ENCODE measurements around the gene PTPN6. TPM values are rescaled to one million over a fixed set of nuclear protein-coding genes. Genes with fewer than 3 reads are reported as not detected.

The PTPN6 gene
- total RNA-seq, 2 experiments from 2014 or later: 37.1 to 116 TPM

GRCh38 chr12:6980075-6980474 is 28.9 kb downstream of the PTPN6 start:
- Histone ChIP-seq H3K4me2 (ENCODE audit: low read length) (no peak overlapping the region), H3K4me1 (ENCODE audit: insufficient read depth, low read length, poor library complexity, severe bottlenecking) (peaks cover 9% of the 10 kb centered on the region), H2AFZ (ENCODE audit: low read length) (no peak overlapping the region), H3K36me3 (ENCODE audit: insufficient read depth, low read length) (peaks cover 95% of the 10 kb centered on the region), H3K4me3 (ENCODE audit: low read depth, low read length, poor library complexity, severe bottlenecking) (no peak overlapping the region), H3K9me2 (ENCODE audit: insufficient read depth, low read length) (no peaks in the 10 kb centered on the region), H3K79me2 (ENCODE audit: insufficient read depth, low read depth, low read length) (no peaks in the 10 kb centered on the region), H4K20me1 (ENCODE audit: insufficient read depth, low read length) (no peaks in the 10 kb centered on the region), H3K9me3 (ENCODE audit: low read length) (no peaks in the 10 kb centered on the region), H3K27ac (ENCODE audit: low read depth, low read length, poor library complexity, severe bottlenecking) (no peak overlapping the region)
- DNase-seq (ENCODE audit: low spot score): no peak
- no TSS peak for BruUV-seq (replicated peaks)
- ChIA-PET CTCF (ENCODE audit: unreplicated experiment) (interaction anchor here (0.6 kb wide), 1 partner anchor 129 kb away, joined by 3 read pairs; no protein-coding TSS in a partner anchor), POLR2A (no interaction called here)
- TF ChIP-seq EZH2phosphoT487 (IDR thresholded peaks at IDR 0.05; ENCODE audit: borderline replicate concordance, low read depth, low read length): no peak
- TF ChIP-seq CTCF (conservative IDR thresholded peaks at IDR 0.05; ENCODE audit: low read length): no peak
- intact Hi-C loops (cut with micrococcal nuclease; ENCODE audit: unreplicated experiment): no loop called here

- CTCF ChIA-PET (ENCODE audit: unreplicated experiment): no interaction called here
- no peaks in the 10 kb centered on the region for H3K9me2 ChIP-seq (ENCODE audit: insufficient read depth, low read length)
- no peaks in the 10 kb centered on the region for H3K79me2 ChIP-seq (ENCODE audit: insufficient read depth, low read depth, low read length)
- no TSS peak for BruUV-seq (replicated peaks)
- POLR2A ChIA-PET: no interaction called here
- TF ChIP-seq CTCF (conservative IDR thresholded peaks at IDR 0.05; ENCODE audit: low read length) (no peak), EZH2phosphoT487 (IDR thresholded peaks at IDR 0.05; ENCODE audit: borderline replicate concordance, low read depth, low read length) (no peak)
- peaks cover 94% of the 10 kb centered on the region for H3K36me3 ChIP-seq (ENCODE audit: insufficient read depth, low read length)
- no peak overlapping the region for H3K27ac ChIP-seq (ENCODE audit: low read depth, low read length, poor library complexity, severe bottlenecking)
- no peaks in the 10 kb centered on the region for H4K20me1 ChIP-seq (ENCODE audit: insufficient read depth, low read length)
- no peak overlapping the region for H3K4me2 ChIP-seq (ENCODE audit: low read length)
- no peak for DNase-seq (ENCODE audit: low spot score)
- H3K4me3 ChIP-seq (ENCODE audit: low read depth, low read length, poor library complexity, severe bottlenecking): no peak overlapping the region
- intact Hi-C loops (cut with micrococcal nuclease; ENCODE audit: unreplicated experiment): no loop called here
- H2AFZ ChIP-seq (ENCODE audit: low read length): no peak overlapping the region
- no peaks in the 10 kb centered on the region for H3K9me3 ChIP-seq (ENCODE audit: low read length)
- H3K4me1 ChIP-seq (ENCODE audit: insufficient read depth, low read length, poor library complexity, severe bottlenecking): peaks cover 2% of the 10 kb centered on the region
These were observed 29.6 kb downstream of the PTPN6 start for GRCh38 chr12:6980740-6981139.

GRCh38 chr12:6981152-6982052 is 30.2 kb downstream of the PTPN6 start:
- Histone ChIP-seq H3K4me2 (ENCODE audit: low read length) (no peak overlapping the region), H3K79me2 (ENCODE audit: insufficient read depth, low read depth, low read length) (no peaks in the 10 kb centered on the region), H3K4me1 (ENCODE audit: insufficient read depth, low read length, poor library complexity, severe bottlenecking) (no peaks in the 10 kb centered on the region), H3K36me3 (ENCODE audit: insufficient read depth, low read length) (peaks cover 94% of the 10 kb centered on the region), H2AFZ (ENCODE audit: low read length) (no peak overlapping the region), H4K20me1 (ENCODE audit: insufficient read depth, low read length) (no peaks in the 10 kb centered on the region), H3K9me2 (ENCODE audit: insufficient read depth, low read length) (no peaks in the 10 kb centered on the region), H3K27ac (ENCODE audit: low read depth, low read length, poor library complexity, severe bottlenecking) (no peak overlapping the region), H3K4me3 (ENCODE audit: low read depth, low read length, poor library complexity, severe bottlenecking) (no peak overlapping the region), H3K9me3 (ENCODE audit: low read length) (no peaks in the 10 kb centered on the region)
- ChIA-PET CTCF (ENCODE audit: unreplicated experiment) (no interaction called here), POLR2A (no interaction called here)
- BruUV-seq (replicated peaks): no TSS peak
- no peak for DNase-seq (ENCODE audit: low spot score)
- TF ChIP-seq CTCF (conservative IDR thresholded peaks at IDR 0.05; ENCODE audit: low read length) (no peak), EZH2phosphoT487 (IDR thresholded peaks at IDR 0.05; ENCODE audit: borderline replicate concordance, low read depth, low read length) (no peak)
- intact Hi-C loops (cut with micrococcal nuclease; ENCODE audit: unreplicated experiment): no loop called here
